Fibroblast of mammary gland (primary cell): ENCODE results near the gene ECEL1.
"Not testable (repeated sequence)": the region's sequence is repeated elsewhere in the genome, so short reads cannot be mapped to it uniquely, and the experiment has no call there.

Experiments
- DNase-seq: peaks from one replicate; pipeline ENCODE4 v3.0.0-alpha.2; 2010; ENCODE audit warnings: low read depth
- H3K4me3 ChIP-seq: 2 replicates; pipeline ENCODE4 v1.5.1; 2011; ENCODE audit warnings: low read depth, mild to moderate bottlenecking, low read length, moderate library complexity; ENCODE audit not compliant: control insufficient read depth
- CTCF ChIP-seq: conservative IDR thresholded peaks from 2 replicates; pipeline ENCODE4 v1.5.1; 2011; ENCODE audit warnings: low read depth, low read length, inconsistent platforms; ENCODE audit not compliant: control insufficient read depth, insufficient read depth

Gene ECEL1

DNA sequence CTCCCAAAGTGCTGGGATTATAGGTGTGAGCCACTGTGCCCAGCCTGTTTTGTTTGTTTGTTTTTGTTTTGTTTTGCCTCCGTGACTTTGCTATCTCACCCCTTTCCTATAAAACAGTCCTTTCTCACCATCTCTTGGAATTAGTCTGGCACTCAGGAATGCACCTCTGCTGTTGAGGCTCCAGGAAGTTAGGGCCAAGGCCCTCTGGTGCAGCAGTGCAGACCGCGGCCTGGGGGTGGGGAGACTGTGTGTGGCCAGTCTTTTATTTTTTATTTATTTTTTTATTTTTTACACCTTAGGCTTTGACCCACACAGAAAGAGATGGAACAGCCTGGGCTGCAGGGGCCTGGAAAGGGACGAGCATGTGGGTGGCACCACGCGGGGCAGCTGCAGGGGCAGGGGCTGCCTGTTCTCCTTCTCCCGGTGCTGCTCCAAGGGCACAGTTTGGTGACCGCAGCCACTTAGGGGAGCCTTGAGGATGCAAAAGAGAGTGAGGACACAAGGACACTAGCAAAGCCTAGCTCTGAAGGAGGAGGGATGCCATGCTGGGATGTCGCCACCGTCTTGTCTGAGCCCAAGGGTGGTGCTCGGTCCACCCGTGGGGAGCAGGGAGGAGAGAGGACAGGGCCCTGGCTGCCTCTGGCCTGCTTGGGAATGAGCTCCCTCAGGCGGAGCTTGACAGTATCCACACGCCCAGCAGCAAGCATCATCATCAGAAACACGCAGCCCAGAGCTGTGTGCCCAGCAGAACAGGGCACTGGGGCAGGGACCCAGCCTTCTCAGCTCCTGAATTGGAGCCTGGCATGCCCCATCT, 51.0 kb downstream of the ECEL1 start:
- DNase-seq = no peak
- no peak for TF ChIP-seq CTCF
- no peak overlapping the region for H3K4me3 ChIP-seq

- DNase-seq = no peak
- H3K4me3 ChIP-seq = no peak overlapping the region
- TF ChIP-seq CTCF = no peak
Measured at GRCh38 chr2:232435805-232436204, 51.8 kb downstream of the ECEL1 start.

GRCh38 chr2:232435375-232435648, 52.3 kb downstream of the ECEL1 start:
- no peak for TF ChIP-seq CTCF
- no peak overlapping the region for H3K4me3 ChIP-seq
- DNase-seq = no peak

DNA sequence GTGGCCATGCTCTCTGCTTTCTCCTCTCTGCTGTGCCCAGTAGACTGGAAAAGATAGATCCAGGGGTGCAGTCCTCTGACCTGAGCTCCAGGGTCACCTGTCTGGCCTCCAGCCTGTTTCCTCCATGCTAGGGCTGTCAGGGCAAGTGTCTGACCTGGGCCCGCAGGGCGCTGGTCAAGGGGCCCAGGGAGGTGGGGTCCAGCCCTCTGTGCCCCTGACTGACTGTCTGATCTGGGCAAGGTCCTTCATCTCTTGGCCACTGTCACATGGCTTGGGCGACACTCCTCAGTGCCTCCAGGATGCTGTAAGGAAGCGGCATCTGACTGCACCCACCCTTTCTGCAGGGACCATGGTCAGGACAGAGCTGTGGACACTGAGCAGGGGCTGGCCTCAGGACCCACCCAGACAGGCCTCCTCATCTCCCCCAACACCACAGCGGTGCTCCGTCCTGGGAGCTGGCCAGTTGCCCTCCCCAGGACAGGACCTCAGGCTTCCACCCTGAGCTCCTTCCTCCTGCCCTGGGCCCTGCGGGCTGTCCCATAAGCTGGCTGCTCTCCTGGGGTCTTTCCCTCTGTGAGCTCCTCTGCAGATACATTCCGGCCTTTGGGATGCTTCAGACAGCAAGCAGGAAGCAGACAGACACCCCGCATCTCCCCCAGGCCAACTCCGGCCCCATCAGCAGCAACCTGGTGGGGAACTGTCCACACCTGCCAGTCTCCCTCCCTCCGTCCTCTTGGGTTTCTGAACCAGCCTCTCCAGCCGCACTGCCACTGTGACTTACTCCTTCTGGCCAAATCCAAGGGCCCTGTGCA, 52.9 kb downstream of the ECEL1 start:
- no peak for DNase-seq
- TF ChIP-seq CTCF = no peak
- H3K4me3 ChIP-seq = no peak overlapping the region

GRCh38 chr2:232434091-232434490, 53.5 kb downstream of the ECEL1 start:
- no peak for TF ChIP-seq CTCF
- no peak overlapping the region for H3K4me3 ChIP-seq
- DNase-seq = no peak

DNA sequence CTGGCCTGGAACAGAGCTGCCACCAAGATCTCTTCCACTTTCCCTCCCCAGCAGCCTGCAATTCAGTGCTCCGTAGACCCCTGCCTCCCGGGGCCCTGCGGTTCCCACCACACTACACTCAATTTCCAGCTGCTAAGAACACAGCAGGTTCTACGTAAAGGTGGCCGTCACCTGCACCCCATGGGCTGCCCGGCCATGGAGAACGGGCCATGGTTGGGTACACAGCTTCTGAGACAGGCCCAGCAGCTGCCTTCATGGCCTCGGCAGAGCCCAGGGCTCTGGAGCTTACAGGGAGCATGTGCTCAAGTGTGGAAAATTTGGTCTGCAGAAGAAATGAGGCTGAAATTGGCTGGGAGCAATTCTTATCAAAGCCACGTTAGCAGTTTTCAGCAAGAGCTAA, 54.0 kb downstream of the ECEL1 start:
- DNase-seq, H3K4me3 ChIP-seq: not testable (repeated sequence)

DNA sequence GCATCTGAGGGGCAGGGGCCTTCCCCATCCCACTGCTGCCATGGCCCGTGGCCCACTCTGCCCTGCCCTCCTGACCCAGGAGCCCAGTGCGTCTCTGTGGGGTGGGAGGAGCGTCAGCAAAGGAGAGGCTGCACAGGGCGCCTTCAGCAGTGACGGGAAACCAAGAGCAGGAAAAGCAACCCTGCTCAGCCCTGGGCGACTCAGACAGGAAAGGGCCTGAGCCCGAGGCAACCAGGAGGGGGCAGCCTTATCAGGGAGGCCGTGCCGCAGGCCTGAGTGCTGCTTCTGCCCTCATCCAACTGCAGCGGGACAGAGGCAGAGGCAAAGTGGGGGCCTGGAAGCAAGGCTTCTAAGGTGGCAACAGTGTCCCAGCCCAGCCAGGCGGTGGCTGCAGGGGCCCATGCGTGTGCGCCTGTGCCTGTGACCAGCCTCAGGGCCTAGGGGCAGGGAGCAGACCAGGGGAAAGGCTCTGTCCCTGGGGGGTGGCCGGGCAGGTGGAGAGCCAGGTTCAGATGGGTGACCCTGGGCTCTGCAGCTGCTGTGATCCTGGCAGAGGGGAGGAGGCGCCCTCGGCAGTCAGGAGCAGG, 54.9 kb downstream of the ECEL1 start:
- peak; percentile 6 for TF ChIP-seq CTCF
- no peak overlapping the region for H3K4me3 ChIP-seq
- DNase-seq = no peak
